ENCODE measurements around the gene MINDY3. TPM values are rescaled to one million over a fixed set of nuclear protein-coding genes. Genes with fewer than 3 reads are reported as not detected.

The MINDY3 gene
- total RNA-seq, 1 donor from 2014 or later = 28.6 TPM

DNA sequence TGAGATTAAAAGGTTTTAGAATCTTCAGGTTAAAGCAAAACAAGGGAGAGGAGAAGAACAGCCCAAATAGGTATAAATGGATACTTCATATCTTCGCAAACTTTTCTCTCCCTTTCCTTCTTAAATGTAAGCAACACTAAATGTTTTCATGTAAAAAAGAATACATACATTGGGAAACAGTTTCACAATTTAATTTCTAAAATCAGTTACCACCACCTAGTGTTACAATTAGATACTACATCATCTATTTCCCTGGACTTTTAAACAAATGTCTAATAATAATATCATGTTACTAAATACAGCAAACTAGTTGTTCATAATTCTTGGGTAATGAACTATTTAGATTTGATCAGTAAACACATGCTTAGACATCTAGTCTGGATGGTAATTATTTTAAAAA, 35.8 kb downstream of the MINDY3 start:
- H3K4me1 Mint-ChIP-seq = peaks cover 5% of the 10 kb centered on the region
- H3K36me3 Mint-ChIP-seq = peaks cover 19% of the 10 kb centered on the region
- no peak overlapping the region for H3K4me3 Mint-ChIP-seq
- H3K27me3 Mint-ChIP-seq (ENCODE audit: low read depth) = no peaks in the 10 kb centered on the region
- H3K9me3 Mint-ChIP-seq = no peaks in the 10 kb centered on the region
- no peak overlapping the region for H3K27ac Mint-ChIP-seq
- TF ChIP-seq, protein P1, sequence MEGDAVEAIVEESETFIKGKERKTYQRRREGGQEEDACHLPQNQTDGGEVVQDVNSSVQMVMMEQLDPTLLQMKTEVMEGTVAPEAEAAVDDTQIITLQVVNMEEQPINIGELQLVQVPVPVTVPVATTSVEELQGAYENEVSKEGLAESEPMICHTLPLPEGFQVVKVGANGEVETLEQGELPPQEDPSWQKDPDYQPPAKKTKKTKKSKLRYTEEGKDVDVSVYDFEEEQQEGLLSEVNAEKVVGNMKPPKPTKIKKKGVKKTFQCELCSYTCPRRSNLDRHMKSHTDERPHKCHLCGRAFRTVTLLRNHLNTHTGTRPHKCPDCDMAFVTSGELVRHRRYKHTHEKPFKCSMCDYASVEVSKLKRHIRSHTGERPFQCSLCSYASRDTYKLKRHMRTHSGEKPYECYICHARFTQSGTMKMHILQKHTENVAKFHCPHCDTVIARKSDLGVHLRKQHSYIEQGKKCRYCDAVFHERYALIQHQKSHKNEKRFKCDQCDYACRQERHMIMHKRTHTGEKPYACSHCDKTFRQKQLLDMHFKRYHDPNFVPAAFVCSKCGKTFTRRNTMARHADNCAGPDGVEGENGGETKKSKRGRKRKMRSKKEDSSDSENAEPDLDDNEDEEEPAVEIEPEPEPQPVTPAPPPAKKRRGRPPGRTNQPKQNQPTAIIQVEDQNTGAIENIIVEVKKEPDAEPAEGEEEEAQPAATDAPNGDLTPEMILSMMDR (IDR thresholded peaks at IDR 0.05; ENCODE audit: unreplicated experiment) = peak; percentile 78
- DNase-seq (ENCODE audit: low spot score in 2 of 2, unreplicated experiment in 2 of 2) = no peak

DNA sequence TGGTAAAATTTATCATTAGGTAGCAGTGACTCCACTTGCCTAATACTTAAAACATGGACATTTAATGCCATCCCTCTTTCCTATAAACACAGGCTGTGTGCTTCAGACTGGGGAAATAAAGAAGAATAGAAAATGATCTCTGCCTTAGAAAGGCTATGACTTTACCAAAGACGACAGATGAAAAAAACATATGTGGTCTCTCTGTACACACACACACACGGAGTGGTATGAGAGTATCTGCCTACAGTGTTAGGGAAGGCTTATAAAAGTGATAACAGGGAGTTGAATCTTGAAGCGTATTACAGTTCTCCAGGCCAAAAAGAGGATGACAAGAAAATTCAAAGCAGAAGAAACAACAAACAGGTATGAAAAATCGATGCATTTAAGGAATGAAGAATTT, 38.2 kb downstream of the MINDY3 start:
- TF ChIP-seq, protein P1 (IDR thresholded peaks at IDR 0.05; ENCODE audit: unreplicated experiment) = no peak
- no peaks in the 10 kb centered on the region for H3K27me3 Mint-ChIP-seq (ENCODE audit: low read depth)
- no peaks in the 10 kb centered on the region for H3K9me3 Mint-ChIP-seq
- DNase-seq (ENCODE audit: low spot score in 2 of 2, unreplicated experiment in 2 of 2) = no peak
- H3K4me3 Mint-ChIP-seq = no peak overlapping the region
- H3K4me1 Mint-ChIP-seq = peaks cover 10% of the 10 kb centered on the region
- H3K27ac Mint-ChIP-seq = no peak overlapping the region
- H3K36me3 Mint-ChIP-seq = peaks cover 23% of the 10 kb centered on the region

DNA sequence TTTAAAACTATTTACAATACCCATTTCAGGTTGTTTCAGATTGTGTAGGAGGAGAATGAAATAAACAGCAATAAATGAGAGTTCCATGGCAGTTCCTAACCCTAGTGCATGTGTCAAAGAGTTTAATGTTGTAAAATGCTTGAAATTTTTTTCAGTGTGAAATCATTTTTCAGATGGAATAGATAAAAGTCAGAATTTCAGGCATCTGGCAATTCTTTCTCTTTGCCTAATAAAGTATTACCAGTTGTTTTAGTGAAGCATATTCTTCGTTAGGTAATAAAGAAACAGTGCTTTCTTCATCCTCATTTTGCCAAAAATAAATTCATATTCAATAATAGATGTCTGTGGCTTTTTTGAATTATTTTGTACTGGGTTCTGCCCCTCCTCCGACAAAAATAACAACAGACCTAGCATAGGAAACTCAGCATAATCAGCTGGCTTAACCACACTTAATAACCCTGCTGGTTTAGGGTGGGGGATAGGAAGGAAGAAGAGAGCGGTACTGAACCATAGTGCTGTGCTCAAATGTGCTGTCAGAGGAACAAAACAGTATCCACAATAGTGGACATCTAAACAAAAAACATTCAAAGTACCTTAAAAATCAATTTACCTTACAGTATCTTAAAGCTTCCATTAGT, 39.1 kb downstream of the MINDY3 start:
- Mint-ChIP-seq H3K27ac (no peak overlapping the region), H3K36me3 (peaks cover 22% of the 10 kb centered on the region), H3K4me3 (no peak overlapping the region), H3K9me3 (no peaks in the 10 kb centered on the region), H3K27me3 (ENCODE audit: low read depth) (no peaks in the 10 kb centered on the region), H3K4me1 (peaks cover 10% of the 10 kb centered on the region)
- TF ChIP-seq, protein P1 (IDR thresholded peaks at IDR 0.05; ENCODE audit: unreplicated experiment) = no peak
- DNase-seq (ENCODE audit: low spot score in 2 of 2, unreplicated experiment in 2 of 2) = no peak

DNA sequence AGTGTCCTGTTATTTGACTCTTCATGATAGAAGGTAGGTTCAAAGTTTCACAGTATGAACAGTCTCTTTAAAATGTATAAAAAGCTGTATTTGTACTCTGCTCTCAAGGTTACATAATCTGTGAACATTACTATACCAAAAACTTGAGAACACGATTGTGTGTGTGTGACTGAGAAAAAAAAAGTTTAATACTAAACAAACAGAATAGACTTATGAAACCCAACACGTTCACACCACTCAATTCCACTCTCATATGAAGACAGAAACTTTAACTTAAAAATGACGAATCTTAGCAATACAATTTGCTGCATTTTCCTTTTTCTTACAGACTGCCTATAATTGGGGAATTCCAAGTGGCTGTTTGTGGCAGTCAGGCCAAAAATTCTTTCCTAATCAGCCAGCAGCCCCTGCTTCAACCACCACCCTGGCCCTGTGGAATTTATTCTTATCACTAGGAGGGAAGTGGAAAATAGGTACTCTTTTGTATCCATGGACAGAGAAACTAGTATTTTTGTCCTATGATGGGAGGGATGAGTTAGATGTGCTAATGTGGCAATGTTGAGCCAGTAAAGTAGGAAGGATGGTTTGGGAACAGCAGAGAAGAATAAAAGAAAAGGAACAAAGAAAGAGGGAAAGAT, 42.8 kb downstream of the MINDY3 start:
- H3K27me3 Mint-ChIP-seq (ENCODE audit: low read depth) = no peaks in the 10 kb centered on the region
- H3K9me3 Mint-ChIP-seq = no peaks in the 10 kb centered on the region
- peak overlapping the region; percentile 35 for H3K27ac Mint-ChIP-seq
- no peak for DNase-seq (ENCODE audit: low spot score in 2 of 2, unreplicated experiment in 2 of 2)
- no peak overlapping the region for H3K4me3 Mint-ChIP-seq
- peaks cover 15% of the 10 kb centered on the region for H3K4me1 Mint-ChIP-seq
- H3K36me3 Mint-ChIP-seq = peaks cover 27% of the 10 kb centered on the region
- TF ChIP-seq, protein P1 (IDR thresholded peaks at IDR 0.05; ENCODE audit: unreplicated experiment) = no peak

DNA sequence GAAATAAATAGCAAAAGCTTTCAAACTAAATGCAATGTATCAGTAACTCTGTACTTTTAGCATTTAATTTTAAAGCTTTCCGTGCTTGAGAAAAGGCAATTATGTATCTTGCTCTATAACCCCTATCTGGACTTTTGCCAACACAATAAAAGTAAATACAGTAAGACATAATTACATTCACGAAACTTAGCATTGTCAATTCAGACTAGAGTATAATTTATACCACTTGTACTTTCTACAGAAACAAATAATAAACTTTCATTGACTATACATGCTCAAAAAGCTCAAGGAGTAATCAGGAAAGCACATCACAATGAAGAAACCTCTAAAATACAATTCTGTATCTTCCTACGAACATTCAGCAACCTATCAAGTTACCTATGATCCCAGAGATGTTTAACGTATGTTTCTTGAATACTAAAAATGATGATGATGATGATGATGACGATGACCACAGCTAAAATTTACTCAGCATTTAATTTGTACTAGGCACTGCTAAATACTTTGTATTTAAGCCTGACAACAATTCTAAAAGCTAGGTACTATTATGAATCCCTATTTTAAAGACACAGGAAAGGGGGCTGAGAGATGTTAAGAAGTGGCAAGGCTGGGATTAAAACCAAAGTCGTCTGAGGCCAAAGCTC, 44.9 kb downstream of the MINDY3 start:
- no peak for DNase-seq (ENCODE audit: low spot score in 2 of 2, unreplicated experiment in 2 of 2)
- Mint-ChIP-seq H3K27me3 (ENCODE audit: low read depth) (no peaks in the 10 kb centered on the region), H3K4me1 (peaks cover 10% of the 10 kb centered on the region), H3K4me3 (no peak overlapping the region), H3K9me3 (no peaks in the 10 kb centered on the region), H3K27ac (no peak overlapping the region), H3K36me3 (peaks cover 25% of the 10 kb centered on the region)
- TF ChIP-seq, protein P1 (IDR thresholded peaks at IDR 0.05; ENCODE audit: unreplicated experiment) = no peak
